Spinal cord (tissue), 10 donors: ENCODE results near the gene MCCC1. TPM values are rescaled to one million over a fixed set of nuclear protein-coding genes. Genes with fewer than 3 reads are reported as not detected.

Experiments used
- DNase-seq, 6 donors: peaks; one replicate each; pipeline versions ENCODE4 v3.0.0 to v3.0.0-alpha.2; 2013 to 2015; ENCODE audit warnings: low spot score in 6 of 6, low read depth in 4 of 6
- H3K27ac ChIP-seq: one replicate; pipeline ENCODE4 v1.5.1; 2013; ENCODE audit warnings: low read depth, low read length, control low read depth
- H3K27me3 ChIP-seq: one replicate; pipeline ENCODE4 v1.6.1; 2013; ENCODE audit warnings: low read length; ENCODE audit not compliant: control insufficient read depth, insufficient read depth
- H3K36me3 ChIP-seq: one replicate; pipeline ENCODE4 v1.6.1; 2013; ENCODE audit warnings: low read length; ENCODE audit not compliant: control insufficient read depth, insufficient read depth
- H3K4me1 ChIP-seq: one replicate; pipeline ENCODE4 v1.6.1; 2013; ENCODE audit warnings: low read length; ENCODE audit not compliant: control insufficient read depth, insufficient read depth
- H3K4me3 ChIP-seq: one replicate; pipeline ENCODE4 v1.5.1; 2013; ENCODE audit warnings: low read depth, low read length, control low read depth
- H3K9me3 ChIP-seq: one replicate; pipeline ENCODE4 v1.6.1; 2013; ENCODE audit warnings: low read length; ENCODE audit not compliant: control insufficient read depth, insufficient read depth
- WGBS: methylation state at CpG from one replicate; pipeline ENCODE4 v1.1.5; 2013; ENCODE audit warnings: missing lambda C conversion rate; ENCODE audit not compliant: insufficient coverage; 5-methylcytosine and 5-hydroxymethylcytosine counted together
- polyA plus RNA-seq, 2 donors: library from polyadenylated mRNA; unstranded; fragments of 120-200 nt; gene quantifications; one replicate each; pipeline ENCODE4 v1.2.1, GENCODE V29; 2013; ENCODE audit not compliant: insufficient read length in 2 of 2
- total RNA-seq, 2 donors: library from RNA; depleted of rRNA in 1 of 2; stranded (reverse); fragments of 120-200 nt in 1 of 2; fragments of >200 nt in 1 of 2; gene quantifications; one replicate each; pipeline versions ENCODE4 v1.2.3 to v1.2.4, GENCODE V29; 2013 to 2014
- donor health status: healthy.

The MCCC1 gene
- total and polyA plus RNA-seq, 4 donors: 32.7 to 37.5 (median 35.8) TPM

DNA sequence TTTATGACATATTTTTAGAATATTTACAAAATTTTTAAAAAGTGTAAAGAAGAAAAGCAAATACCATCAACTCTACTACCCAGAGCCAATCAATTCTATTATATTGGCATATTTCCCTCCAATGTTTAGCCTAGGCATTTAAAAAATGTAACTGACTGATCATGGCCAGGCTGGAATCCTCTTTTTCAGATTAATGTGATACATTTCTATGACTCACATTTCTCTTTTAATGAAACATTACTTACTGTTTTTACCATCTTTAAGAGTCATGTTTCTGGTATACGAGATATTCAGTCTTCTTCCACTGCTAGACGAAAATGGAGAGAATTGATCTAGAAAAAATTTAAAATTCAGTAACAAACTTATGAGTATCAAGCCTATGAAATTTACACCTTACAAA, 65.5 kb downstream of the MCCC1 start:
- H3K9me3 ChIP-seq: no peaks in the 10 kb centered on the region
- H3K27ac ChIP-seq: no peak overlapping the region
- H3K4me1 ChIP-seq: no peaks in the 10 kb centered on the region
- no peaks in the 10 kb centered on the region for H3K27me3 ChIP-seq
- no peak overlapping the region for H3K4me3 ChIP-seq
- no CpG with 5 or more reads among the region's 2 CpGs for WGBS
- DNase-seq: no peak
- peaks cover 25% of the 10 kb centered on the region for H3K36me3 ChIP-seq

DNA sequence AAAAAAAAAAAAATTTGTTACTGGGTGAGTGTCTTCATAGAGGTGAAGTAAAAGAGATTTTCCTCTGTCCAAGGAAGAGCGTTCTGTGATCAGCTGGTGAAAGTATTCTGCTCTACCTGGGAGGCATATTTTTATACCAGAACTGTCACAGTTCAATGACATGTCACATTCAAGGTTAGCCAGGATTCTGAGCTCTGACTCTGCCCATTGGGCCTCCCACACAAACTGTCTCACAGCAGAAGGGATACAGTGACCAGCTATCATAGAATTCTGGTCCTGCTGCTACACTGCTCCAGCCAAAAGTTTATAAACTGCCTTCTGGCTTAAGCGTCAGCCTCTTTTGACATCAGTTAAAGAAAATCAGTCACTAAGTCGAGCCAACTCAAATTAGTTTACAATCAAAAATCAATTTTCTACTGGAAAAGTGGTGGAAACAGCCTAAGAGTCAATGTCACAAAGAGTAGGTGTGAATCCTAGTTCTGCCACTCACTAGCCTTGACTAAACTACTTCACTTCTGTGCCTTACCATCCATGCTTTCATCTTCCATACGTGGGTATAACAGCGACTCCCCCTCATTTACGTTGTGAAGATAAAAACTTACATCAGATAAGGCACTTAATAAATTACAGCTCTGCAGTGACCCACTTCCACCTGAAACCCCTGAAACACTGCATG, 66.3 kb downstream of the MCCC1 start:
- Histone ChIP-seq H3K27me3 (no peaks in the 10 kb centered on the region), H3K36me3 (peaks cover 24% of the 10 kb centered on the region), H3K4me3 (no peak overlapping the region), H3K4me1 (no peaks in the 10 kb centered on the region), H3K27ac (no peak overlapping the region), H3K9me3 (no peaks in the 10 kb centered on the region)
- 86% methylated on average over 1 of the region's 6 CpGs for WGBS
- DNase-seq: no peak

DNA sequence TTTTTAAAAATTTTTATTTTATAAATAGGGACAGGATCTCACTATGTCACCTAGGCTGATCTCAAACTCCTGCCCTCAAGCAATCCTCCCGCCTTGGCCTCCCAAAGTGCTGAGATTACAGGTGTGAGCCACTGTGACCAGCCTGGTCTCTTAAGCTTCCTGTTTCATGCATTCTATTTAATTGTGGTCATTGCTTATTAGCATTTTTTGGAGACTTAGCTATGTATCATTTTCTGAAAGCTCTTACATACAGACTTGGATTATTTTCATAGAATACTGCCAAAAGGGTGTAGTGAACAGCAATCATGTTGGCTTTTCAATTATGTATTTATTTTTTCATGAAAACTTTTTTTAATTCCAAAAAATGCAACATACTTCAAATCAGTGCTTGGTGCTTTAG, 67.5 kb downstream of the MCCC1 start:
- no peak overlapping the region for H3K27ac ChIP-seq
- no peaks in the 10 kb centered on the region for H3K9me3 ChIP-seq
- H3K4me3 ChIP-seq: no peak overlapping the region
- H3K4me1 ChIP-seq: no peaks in the 10 kb centered on the region
- no peaks in the 10 kb centered on the region for H3K27me3 ChIP-seq
- WGBS: no CpG with 5 or more reads among the region's 1 CpG
- no peak for DNase-seq
- H3K36me3 ChIP-seq: peaks cover 24% of the 10 kb centered on the region

DNA sequence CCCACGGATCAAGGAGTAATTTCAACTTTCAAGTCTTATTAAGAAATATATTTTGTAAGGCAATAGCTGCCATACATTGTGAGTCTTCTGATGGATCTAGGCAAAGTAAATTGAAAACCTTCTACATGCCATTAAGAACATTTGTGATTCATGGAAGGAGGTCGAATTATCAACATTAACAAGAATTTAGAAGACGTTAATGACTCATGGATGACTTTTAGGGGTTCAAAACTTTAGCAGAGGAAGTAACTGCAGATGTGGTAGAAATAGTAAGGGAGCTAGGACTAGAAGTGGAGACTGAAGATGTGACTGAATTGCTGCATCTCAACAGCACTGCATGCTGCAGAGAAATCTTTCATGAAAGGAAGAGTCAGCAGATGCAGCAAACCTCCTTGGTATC, 70.9 kb downstream of the MCCC1 start:
- H3K4me1 ChIP-seq: no peaks in the 10 kb centered on the region
- no peaks in the 10 kb centered on the region for H3K27me3 ChIP-seq
- H3K27ac ChIP-seq: no peak overlapping the region
- H3K36me3 ChIP-seq: peaks cover 24% of the 10 kb centered on the region
- H3K4me3 ChIP-seq: no peak overlapping the region
- WGBS: 100% methylated on average over 1 of the region's 3 CpGs
- no peaks in the 10 kb centered on the region for H3K9me3 ChIP-seq
- no peak for DNase-seq

DNA sequence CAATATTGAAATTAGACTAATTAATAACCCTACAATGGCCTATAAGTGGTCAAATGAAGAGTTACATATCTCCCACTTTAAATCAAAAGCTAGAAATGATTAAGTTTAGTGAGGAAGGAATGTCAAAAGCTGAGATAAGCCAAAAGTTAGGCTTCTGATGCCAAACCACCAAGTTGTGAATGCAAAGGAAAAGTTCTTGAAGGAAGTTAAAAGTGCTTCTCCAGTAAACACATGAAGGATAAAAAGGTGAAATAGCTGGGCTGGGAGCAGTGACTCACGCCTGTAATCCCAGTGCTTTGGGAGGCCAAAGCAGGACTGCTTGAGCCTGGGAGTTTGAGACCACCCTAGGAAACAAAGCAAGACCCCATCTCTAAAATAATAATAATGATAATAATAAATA, 72.0 kb downstream of the MCCC1 start:
- Histone ChIP-seq H3K9me3 (no peaks in the 10 kb centered on the region), H3K4me1 (no peaks in the 10 kb centered on the region), H3K4me3 (no peak overlapping the region), H3K27me3 (no peaks in the 10 kb centered on the region), H3K36me3 (peaks cover 21% of the 10 kb centered on the region), H3K27ac (no peak overlapping the region)
- DNase-seq: no peak
- no CpG with 5 or more reads among the region's 1 CpG for WGBS

DNA sequence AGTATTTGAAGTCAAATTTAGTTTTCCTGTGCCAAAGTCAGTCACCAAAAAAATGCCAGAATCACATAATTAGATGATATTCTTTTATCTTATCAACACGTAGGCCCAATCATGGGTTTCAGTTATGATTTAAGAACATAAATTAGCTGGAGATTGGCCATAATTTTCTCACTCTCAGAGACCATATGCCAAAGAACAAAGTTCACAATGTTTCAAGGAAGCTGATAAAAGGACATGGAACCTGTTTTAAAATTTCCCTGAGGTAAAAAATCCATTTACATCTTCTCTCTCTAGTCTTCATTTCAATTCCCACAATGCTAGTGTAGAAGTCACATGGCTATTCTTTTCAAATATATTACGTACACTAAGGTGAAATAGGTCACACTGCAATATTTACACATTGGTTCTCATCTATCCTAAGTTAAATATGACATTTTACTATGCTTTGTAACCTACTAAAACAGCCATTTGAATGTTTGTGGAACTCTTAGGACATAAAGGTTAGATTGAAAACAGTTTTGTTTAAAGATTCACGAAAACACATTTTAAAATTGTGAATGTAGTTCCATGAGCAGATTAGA, 76.3 kb downstream of the MCCC1 start:
- DNase-seq: no peak
- Histone ChIP-seq H3K9me3 (no peaks in the 10 kb centered on the region), H3K36me3 (peaks cover 29% of the 10 kb centered on the region), H3K4me3 (no peak overlapping the region), H3K27me3 (no peaks in the 10 kb centered on the region), H3K4me1 (no peaks in the 10 kb centered on the region), H3K27ac (no peak overlapping the region)
- WGBS: no CpG with 5 or more reads among the region's 3 CpGs

DNA sequence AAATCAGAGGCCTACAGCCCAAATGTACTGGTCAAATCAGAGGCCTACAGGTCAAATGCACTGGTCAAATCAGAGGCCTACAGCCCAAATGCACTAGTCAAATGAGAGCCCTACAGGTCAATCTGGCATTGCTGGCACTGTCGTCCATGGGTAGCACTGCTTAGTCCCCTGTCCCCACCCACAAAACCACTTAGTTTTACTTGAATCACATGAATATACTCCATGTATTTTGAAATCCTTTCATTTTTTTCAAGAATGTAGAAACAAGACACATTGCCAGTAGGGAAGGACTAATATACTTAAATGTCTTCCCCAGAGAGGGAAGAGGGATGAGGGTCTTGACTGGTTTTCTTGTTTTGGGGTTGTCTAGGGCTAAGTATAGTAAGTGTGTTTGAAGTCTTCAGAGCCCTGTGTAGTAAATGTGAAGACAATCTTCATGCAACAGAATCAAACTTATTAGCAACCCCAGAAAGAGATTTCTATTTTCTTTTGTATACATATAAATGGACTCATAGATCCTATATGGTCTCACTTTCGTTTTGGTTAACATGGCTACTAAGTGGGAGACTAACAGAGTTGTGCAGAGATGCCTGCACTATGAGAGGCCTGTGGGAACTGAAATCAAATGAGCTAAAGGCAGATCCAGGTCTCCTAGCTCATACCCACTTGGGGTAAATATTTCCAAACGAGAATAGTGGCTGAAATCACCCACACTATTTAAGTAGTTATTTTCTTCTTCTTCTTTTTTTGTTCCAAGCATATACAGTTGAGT, 80.7 kb downstream of the MCCC1 start:
- Histone ChIP-seq H3K36me3 (peaks cover 29% of the 10 kb centered on the region), H3K9me3 (no peaks in the 10 kb centered on the region), H3K4me3 (no peak overlapping the region), H3K27me3 (no peaks in the 10 kb centered on the region), H3K27ac (no peak overlapping the region), H3K4me1 (no peaks in the 10 kb centered on the region)
- WGBS: 100% methylated on average over 1 of the region's 3 CpGs
- no peak for DNase-seq

DNA sequence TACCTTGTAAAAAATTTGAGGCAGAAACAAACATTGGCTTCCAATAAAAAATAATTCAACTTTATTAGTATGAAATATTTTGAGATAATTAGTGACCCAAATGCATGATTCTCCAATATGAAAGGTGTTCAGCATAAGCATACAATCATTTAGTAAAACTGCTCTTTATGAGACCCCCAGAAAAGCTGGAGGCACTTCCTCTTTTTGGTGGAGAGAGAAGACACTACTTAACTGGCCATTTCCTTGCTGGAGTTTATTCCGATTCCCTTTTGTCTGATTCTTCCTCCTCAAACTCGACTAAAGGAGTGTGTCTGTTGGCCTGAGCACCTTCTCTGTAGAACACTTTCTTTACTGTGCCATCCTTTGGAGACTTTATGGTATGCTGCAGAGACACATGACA, 84.1 kb downstream of the MCCC1 start:
- peaks cover 16% of the 10 kb centered on the region for H3K36me3 ChIP-seq
- WGBS: no CpG with 5 or more reads among the region's 2 CpGs
- H3K27me3 ChIP-seq: no peaks in the 10 kb centered on the region
- no peak overlapping the region for H3K27ac ChIP-seq
- no peaks in the 10 kb centered on the region for H3K9me3 ChIP-seq
- no peaks in the 10 kb centered on the region for H3K4me1 ChIP-seq
- no peak overlapping the region for H3K4me3 ChIP-seq
- no peak for DNase-seq

DNA sequence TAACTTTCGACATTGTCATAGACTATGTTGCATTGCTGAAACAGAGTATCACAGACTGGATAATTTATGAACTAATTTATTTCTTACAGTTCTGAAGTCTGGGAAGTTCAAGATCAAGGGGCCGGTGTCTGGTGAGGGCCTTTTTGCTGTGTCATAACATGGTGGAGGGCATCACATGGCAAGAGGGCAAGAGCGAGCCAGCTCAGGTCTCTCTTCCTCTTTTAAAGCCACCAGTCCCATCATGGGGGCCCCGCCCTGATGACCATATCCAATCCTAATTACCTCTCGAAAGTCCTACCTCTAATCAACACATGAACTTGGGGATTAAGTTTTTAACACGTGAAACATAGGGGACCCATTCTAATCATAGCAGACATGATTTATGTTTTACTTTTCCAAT, 85.4 kb downstream of the MCCC1 start:
- H3K36me3 ChIP-seq: peaks cover 15% of the 10 kb centered on the region
- H3K4me3 ChIP-seq: no peak overlapping the region
- no peaks in the 10 kb centered on the region for H3K9me3 ChIP-seq
- no peaks in the 10 kb centered on the region for H3K4me1 ChIP-seq
- DNase-seq: no peak
- H3K27ac ChIP-seq: no peak overlapping the region
- no peaks in the 10 kb centered on the region for H3K27me3 ChIP-seq
- 88% methylated on average over 3 of the region's 6 CpGs for WGBS

DNA sequence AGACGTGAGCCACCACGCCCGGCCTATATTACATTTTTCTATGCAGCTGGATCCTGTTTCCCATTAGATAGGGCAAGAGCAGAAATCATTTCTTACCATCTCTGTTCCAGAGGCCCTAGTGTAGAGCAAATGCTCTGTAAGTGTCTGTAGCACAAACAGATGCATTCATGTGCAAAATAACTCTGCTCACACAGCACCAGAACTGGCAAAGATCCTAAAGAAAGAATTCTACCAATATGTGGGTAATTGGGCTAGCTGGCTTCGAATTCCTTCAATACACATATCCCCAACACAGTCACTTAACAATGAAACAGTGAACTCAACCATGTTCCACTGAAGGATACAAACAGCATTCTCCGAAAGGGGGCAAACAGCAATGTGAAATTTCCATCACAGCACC, 86.2 kb downstream of the MCCC1 start:
- peaks cover 15% of the 10 kb centered on the region for H3K36me3 ChIP-seq
- no peak overlapping the region for H3K4me3 ChIP-seq
- no peaks in the 10 kb centered on the region for H3K9me3 ChIP-seq
- H3K27me3 ChIP-seq: no peaks in the 10 kb centered on the region
- H3K27ac ChIP-seq: no peak overlapping the region
- peak in 1 of 6 donors; percentile 30 for DNase-seq
- no peaks in the 10 kb centered on the region for H3K4me1 ChIP-seq
- WGBS: 94% methylated on average over 3 of the region's 5 CpGs
